Right cardiac atrium (tissue), 5 donors: Measurements from ENCODE around the gene KNG1. TPM values are rescaled to one million over a fixed set of nuclear protein-coding genes. Genes with fewer than 3 reads are reported as not detected.

ENCODE experiments used
- ATAC-seq, 2 donors: fragments of 200-7000 bp; cut with Tn5 transposase; one replicate each; pipeline versions ENCODE4 v1.8.0 to v1.9.1; 2020; ENCODE audit warnings: moderate library complexity in 2 of 2, mild to moderate bottlenecking in 1 of 2
- DNase-seq, 3 donors: peaks; one replicate each; pipeline ENCODE4 v3.0.0-alpha.2; 2020
- H3K27ac ChIP-seq: one replicate; pipeline ENCODE4 v1.5.1; 2013; ENCODE audit warnings: mild to moderate bottlenecking, low read length, control low read depth, moderate library complexity
- H3K27me3 ChIP-seq: one replicate; pipeline ENCODE4 v1.6.1; 2013; ENCODE audit not compliant: control insufficient read depth, insufficient read depth
- H3K4me1 ChIP-seq: one replicate; pipeline ENCODE4 v1.6.1; 2013; ENCODE audit warnings: low read length; ENCODE audit not compliant: control insufficient read depth, insufficient read depth
- H3K4me3 ChIP-seq: one replicate; pipeline ENCODE4 v1.5.1; 2013; ENCODE audit warnings: low read length, control low read depth
- H3K9me3 ChIP-seq: one replicate; pipeline ENCODE4 v1.6.1; 2013; ENCODE audit warnings: low read length; ENCODE audit not compliant: control insufficient read depth
- WGBS: extraction: QIAGEN DNeasy Blood & Tissue Kit; methylation state at CpG from one replicate; pipeline ENCODE4 v1.1.7; 2013; 5-methylcytosine and 5-hydroxymethylcytosine counted together
- intact Hi-C, 4 donors: fragments of 100-400 bp; cut with DNase I; formaldehyde crosslinking; loops; one replicate each; pipeline versions ENCODE4 v1.11.0 to v1.14.0; 2022 to 2023
- polyA plus RNA-seq: library from polyadenylated mRNA; stranded (reverse); fragments of 200-250 nt; gene quantifications from one replicate; pipeline ENCODE4 v1.2.3, GENCODE V29; 2013
- total RNA-seq, 4 donors: library from RNA; stranded (reverse); fragmentation: NEBNext Ultra II Directional; extraction: Animal tissue kit (Norgen Biotek cat#: 25700); gene quantifications; one replicate each; pipeline ENCODE4 v1.2.1, GENCODE V29; 2021
- donor health status: healthy with polysubstance abuse.
- donor health status: DM: no; HTN: yes; CAD: no.
- donor health status: DM: no; HTN: no; CAD: no.
- donor health status: DM: no; HTN: yes; CAD: no; lungs with severe emphysema.
- donor health status: DM: yes; HTN: yes; CAD: no.

The KNG1 gene
- total and polyA plus RNA-seq, 5 donors, result 0.23 to 0.53 (median 0.43) TPM

DNA sequence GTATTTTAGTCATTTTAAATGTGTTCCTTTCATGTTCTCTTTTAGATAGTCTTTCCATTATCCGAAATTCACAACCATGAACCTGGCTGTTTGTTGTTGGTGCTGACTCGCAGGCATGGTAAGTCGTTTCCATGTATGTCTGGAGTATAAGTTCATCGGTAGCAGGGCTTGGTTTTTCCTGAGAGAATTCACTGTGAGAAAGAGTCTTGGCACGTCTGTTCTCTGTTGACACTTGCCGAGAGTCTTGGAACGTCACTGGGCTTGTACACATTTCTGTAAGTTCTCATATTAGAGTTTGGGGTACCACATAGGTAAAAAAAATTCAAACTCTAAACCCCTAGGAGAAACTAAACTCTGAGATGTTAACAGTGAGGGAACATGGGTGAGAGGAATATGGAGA, 36.8 kb downstream of the KNG1 start:
- ATAC-seq, result no peak
- intact Hi-C loops, result loop anchor here (5.0 to 10.0 kb wide), 3 partner anchors 137 to 142 kb away; partner anchors contain the start of gene AHSG (in 2 of the 4)
- WGBS, result 76% methylated on average over 7 of the region's 7 CpGs
- DNase-seq, result no peak
- Histone ChIP-seq H3K27ac (no peak overlapping the region), H3K4me3 (no peak overlapping the region), H3K27me3 (no peaks in the 10 kb centered on the region), H3K9me3 (no peaks in the 10 kb centered on the region), H3K4me1 (no peaks in the 10 kb centered on the region)

DNA sequence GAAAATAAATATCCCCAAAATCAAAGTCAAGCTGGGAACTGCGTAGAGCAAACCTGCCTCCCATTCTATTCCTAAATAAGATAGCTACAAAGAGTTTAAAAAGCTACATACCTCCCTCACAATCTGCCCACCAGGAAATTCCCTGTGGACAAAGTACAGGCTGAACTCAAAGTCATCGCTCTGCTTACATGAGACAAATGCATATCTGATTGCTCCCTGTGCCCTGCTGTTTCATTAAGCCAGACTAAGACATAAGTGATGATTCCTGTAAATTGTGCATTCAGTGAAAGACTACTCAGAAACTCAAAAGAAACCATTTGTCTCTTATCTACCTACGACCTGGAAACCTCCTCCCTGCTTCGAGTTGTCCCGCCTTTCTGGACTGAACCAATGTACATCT, 37.7 kb downstream of the KNG1 start:
- Histone ChIP-seq H3K4me1 (no peaks in the 10 kb centered on the region), H3K27ac (no peak overlapping the region), H3K9me3 (no peaks in the 10 kb centered on the region), H3K27me3 (no peaks in the 10 kb centered on the region), H3K4me3 (no peak overlapping the region)
- DNase-seq (no peak), ATAC-seq (no peak)
- intact Hi-C loops, result loop anchor here (5.0 to 10.0 kb wide), 3 partner anchors 138 to 143 kb away; partner anchors contain the start of gene AHSG (in 2 of the 4)
- 87% methylated on average over 5 of the region's 5 CpGs for WGBS

DNA sequence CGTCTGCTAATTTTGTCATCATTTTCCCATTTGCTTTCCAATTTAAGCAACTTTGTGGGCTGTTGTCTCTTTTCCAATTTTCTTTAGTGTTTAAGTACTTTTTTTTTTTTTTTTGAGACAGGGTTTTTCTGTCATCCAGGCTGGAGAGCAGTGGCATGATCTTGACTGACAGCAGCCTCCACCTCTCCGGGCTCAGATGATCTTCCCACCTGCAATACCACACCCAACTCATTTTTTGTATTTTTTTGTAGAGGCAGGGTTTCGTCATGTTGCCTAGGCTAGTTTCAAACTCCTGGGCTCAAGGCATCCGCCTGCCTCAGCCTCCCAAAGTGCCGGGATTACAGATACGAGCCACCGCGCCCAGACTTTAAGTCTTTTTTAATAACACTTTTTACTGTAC, 40.1 kb downstream of the KNG1 start:
- ATAC-seq (no peak), DNase-seq (no peak)
- Histone ChIP-seq H3K4me3 (no peak overlapping the region), H3K27me3 (no peaks in the 10 kb centered on the region), H3K27ac (no peak overlapping the region), H3K9me3 (no peaks in the 10 kb centered on the region), H3K4me1 (no peaks in the 10 kb centered on the region)
- intact Hi-C loops, result loop anchor here in 1 of 4 donors (10.0 kb wide), 1 partner anchor 142 kb away; the partner anchor contains the start of gene AHSG
- 77% methylated on average over 8 of the region's 8 CpGs for WGBS

DNA sequence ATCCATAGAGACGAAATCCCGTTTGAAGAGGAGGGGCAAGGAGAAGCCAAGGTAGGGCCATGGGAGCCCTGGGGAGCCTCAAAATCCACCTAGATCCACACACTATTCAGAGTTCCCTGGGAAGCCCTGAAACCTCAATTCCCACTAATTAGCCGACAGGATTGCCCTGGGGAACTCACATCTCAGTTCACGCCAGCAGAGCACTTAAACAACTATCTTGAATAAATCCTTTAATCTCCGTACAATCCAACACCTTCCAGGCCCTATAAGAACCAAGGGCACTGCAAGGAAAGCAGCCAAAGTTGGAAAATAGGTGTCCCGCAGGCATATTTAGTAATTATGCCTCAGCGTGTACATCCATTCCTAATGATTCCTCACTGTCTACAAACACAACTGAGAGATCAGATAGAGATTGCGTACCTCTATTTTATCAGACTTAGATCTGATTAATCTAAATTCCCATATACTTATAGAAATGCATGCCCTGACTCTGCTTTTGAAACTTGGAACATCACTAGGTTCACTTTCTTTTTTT, 40.6 kb downstream of the KNG1 start:
- no peaks in the 10 kb centered on the region for H3K9me3 ChIP-seq
- no peak for DNase-seq
- no peaks in the 10 kb centered on the region for H3K4me1 ChIP-seq
- intact Hi-C loops, result loop anchor here in 1 of 4 donors (10.0 kb wide), 1 partner anchor 143 kb away; the partner anchor contains the start of gene AHSG
- no peak for ATAC-seq
- H3K27ac ChIP-seq, result no peak overlapping the region
- 74% methylated on average over 8 of the region's 8 CpGs for WGBS
- no peaks in the 10 kb centered on the region for H3K27me3 ChIP-seq
- H3K4me3 ChIP-seq, result no peak overlapping the region

DNA sequence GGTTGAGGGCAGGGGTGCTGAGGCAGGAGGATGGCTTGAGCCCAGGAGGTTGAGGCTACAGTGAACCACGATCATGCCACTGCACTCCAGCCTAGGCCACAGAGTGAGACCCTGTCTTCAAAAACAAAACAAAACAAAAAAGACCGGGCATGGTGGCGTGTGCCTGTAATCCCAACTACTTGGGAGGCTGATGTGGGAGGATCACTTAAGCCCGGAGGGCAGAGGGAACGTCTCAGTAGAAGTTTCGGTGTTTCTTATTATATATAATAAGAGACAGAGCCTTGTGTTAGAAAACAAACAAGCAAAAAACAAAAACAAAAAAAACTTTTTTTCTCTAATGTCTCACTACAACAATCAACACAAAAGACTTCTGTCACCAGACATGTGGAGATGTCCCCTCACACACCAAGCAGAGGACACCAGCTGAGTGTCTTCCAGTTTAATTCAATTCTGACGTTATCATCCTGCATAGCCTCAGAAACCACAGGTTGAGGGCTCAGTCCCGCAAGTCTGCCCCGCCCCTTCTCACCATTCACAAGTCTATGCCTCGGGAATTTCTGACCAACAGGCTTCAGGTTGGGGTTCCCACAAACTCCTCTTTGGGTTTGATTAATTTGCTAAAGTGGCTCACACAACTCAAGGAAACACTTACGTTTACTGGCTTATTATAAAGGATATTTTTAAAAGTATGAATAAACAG, 42.2 kb downstream of the KNG1 start:
- Histone ChIP-seq H3K4me3 (no peak overlapping the region), H3K9me3 (no peaks in the 10 kb centered on the region), H3K4me1 (no peaks in the 10 kb centered on the region), H3K27me3 (no peaks in the 10 kb centered on the region), H3K27ac (no peak overlapping the region)
- intact Hi-C loops, result loop anchor here in 1 of 4 donors (10.0 kb wide), 1 partner anchor 145 kb away; the partner anchor contains the start of gene AHSG
- DNase-seq (no peak), ATAC-seq (no peak)
- WGBS, result 75% methylated on average over 11 of the region's 11 CpGs

DNA sequence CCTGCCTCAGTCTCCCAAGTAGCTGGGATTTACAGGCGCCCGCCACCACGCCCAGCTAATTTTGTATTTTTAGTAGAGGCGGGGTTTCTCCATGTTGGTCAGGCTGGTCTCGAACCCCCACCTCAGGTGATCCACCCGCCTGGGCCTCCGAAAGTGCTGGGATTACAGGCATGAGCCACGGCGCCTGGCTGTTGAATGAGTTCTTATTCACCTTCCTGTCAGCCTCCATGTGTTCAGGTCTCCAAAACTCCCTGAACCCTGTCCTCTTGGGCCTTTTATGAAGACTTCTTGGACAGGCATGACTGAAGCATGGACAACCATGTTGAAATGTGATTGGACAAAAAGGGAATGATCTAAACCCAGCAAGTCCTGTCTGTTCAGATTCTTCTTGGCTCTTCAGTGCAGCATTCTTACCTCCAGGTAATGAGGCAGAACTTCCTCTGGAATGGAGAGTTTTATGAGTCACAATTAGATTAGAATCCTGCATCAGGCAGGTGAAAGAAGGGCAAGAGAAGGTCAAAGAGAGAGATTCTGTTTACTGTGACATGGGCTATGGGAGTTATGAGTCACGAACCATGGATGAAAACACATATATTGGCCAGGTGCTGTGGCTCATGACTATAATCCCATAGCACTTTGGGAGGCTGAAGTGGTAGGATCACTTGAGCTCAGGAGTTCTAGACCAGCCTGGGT, 43.1 kb downstream of the KNG1 start:
- Histone ChIP-seq H3K4me3 (no peak overlapping the region), H3K9me3 (no peaks in the 10 kb centered on the region), H3K27ac (no peak overlapping the region), H3K4me1 (no peaks in the 10 kb centered on the region), H3K27me3 (no peaks in the 10 kb centered on the region)
- 97% methylated on average over 10 of the region's 10 CpGs for WGBS
- no peak for DNase-seq
- ATAC-seq, result no peak
- intact Hi-C loops, result no loop called here

DNA sequence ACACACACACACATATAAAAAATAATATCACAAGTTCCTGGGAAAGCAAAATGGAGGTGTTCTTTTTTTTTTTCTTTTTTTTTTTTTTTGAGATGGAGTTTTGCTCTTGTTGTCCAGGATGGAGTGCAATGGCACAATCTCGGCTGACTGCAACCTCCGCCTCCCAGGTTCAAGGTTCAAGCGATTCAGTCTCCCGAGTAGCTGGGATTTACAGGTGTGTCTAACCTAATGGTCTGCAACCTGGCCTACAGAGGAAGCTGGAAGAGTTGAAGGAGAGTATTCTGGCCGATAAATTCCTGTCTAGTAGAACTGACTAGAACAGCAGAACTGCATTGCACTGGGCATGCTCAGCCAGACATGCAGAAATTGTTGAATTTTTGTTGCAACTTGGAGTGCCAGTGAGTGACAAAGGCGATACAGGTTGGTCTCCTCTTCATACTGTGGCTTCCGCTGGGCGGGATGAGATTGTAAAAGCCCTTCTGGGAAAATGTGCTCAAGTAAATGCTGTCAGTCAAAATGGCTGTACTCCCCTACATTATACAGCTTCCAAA, 43.8 kb downstream of the KNG1 start:
- ATAC-seq, result no peak
- Histone ChIP-seq H3K4me1 (no peaks in the 10 kb centered on the region), H3K4me3 (no peak overlapping the region), H3K27me3 (no peaks in the 10 kb centered on the region), H3K9me3 (no peaks in the 10 kb centered on the region), H3K27ac (no peak overlapping the region)
- WGBS, result 94% methylated on average over 8 of the region's 8 CpGs
- intact Hi-C loops, result no loop called here
- DNase-seq, result no peak

DNA sequence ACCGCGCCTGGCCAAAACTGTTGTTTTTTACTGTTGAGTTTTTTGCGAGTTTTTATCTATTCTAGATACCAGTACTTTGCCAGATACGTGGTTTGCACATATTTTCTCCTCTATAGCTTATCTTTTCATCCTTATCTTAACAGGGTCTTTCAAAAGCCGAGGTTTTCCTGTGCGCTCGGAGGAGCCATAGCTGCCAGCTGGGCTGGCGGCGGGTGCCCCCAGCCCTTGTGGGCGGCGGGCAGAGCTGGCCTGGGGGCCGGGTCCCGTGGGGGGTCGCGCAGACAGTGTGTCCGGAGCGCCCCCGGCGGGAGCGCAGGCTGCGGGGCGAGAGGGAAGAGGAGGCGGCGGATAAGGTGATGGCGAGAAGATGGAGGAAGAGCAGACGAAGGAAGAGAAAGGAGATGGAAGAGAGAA, 55.1 kb downstream of the KNG1 start:
- peak overlapping the region; percentile 31 for H3K4me3 ChIP-seq
- DNase-seq (peak in 1 of 3 donors; percentile 60), ATAC-seq (peak; percentile 65 to 66)
- no peak overlapping the region for H3K27ac ChIP-seq
- no peaks in the 10 kb centered on the region for H3K27me3 ChIP-seq
- intact Hi-C loops, result no loop called here
- no peaks in the 10 kb centered on the region for H3K4me1 ChIP-seq
- 8% methylated on average over 26 of the region's 26 CpGs for WGBS
- H3K9me3 ChIP-seq, result no peaks in the 10 kb centered on the region

DNA sequence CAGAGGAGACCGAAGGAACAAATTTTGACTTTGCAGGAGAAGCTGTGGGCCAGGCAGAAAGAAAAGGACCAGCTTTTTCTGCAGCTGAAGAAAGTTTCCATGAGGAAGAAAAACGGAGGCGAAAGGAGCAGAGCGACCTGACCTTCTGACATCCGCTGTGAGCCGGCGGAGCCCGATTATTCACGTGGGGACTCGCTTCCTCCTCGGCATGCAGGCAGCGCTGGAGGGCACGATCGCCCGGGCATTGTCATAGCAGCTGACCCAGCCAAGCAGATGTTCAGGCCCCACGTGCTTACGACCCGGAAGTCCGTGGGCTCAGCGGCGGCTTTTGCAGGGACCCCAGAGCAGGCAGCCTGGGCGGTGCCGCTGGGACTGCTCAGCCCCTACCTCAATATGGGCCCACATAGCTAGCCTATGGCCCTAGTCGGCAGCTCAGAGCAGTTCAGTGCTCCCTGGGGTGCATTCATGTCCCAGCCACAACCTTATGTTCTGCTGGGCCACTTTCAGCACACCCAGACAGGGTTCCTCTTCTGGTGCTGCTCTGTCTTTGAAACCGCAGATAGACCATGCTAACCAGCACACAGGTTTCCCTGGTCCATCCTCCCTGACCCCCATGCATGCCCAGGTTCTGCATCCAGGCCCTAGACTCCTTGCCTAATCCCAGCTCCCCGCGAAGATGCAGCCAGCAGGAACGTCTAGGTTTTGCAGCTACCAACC, 55.7 kb downstream of the KNG1 start:
- DNase-seq (peak; percentile 72 to 87 (median 87)), ATAC-seq (peak; percentile 84 to 87)
- Histone ChIP-seq H3K9me3 (no peaks in the 10 kb centered on the region), H3K4me1 (no peaks in the 10 kb centered on the region), H3K27me3 (no peaks in the 10 kb centered on the region), H3K27ac (no peak overlapping the region), H3K4me3 (peak overlapping the region; percentile 31)
- intact Hi-C loops, result no loop called here
- 20% methylated on average over 28 of the region's 28 CpGs for WGBS

DNA sequence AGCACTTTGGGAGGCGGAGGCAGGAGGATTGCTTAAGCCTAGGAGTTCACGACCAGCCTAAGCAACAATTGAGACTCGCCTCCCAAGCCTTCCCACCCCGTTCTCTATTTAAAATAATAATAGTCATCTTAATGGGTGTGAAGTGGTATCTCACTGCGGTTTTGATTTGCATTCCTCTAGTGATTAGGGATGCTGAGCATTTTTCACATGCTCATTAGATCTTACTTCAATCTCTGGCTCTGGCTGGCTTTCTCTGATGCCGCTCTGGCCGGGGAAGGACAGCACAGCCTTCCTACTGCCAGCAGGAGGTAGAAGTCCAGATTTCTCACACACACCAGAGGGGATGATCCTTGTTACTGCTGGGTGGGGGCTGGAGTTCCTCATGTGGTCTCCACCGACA, 58.8 kb downstream of the KNG1 start:
- intact Hi-C loops, result no loop called here
- 53% methylated on average over 8 of the region's 8 CpGs for WGBS
- Histone ChIP-seq H3K27me3 (no peaks in the 10 kb centered on the region), H3K4me1 (no peaks in the 10 kb centered on the region), H3K9me3 (no peaks in the 10 kb centered on the region), H3K4me3 (no peak overlapping the region), H3K27ac (no peak overlapping the region)
- DNase-seq (no peak), ATAC-seq (no peak)
